Natural killer cell (primary cell): ENCODE measurements around the gene IL10RA. TPM values are rescaled to one million over a fixed set of nuclear protein-coding genes. Genes with fewer than 3 reads are reported as not detected.

ENCODE experiments used
- ATAC-seq, 3 donors: fragments of 150-1000 bp in 2 of 3; fragments of 200-7000 bp in 1 of 3; cut with Tn5 transposase; 1 replicate in 1 of 3; 2 replicates in 2 of 3; pipeline ENCODE4 v1.10.0; 2021; ENCODE audit warnings: mild to moderate bottlenecking in 2 of 3, moderate library complexity in 2 of 3
- DNase-seq, 2 donors: peaks; one replicate each; pipeline versions ENCODE4 v3.0.0 to v3.0.0-alpha.2; 2013 to 2021; ENCODE audit warnings: mixed read lengths in 1 of 2
- H3K27ac ChIP-seq: one replicate; pipeline ENCODE4 v1.5.1; 2013; ENCODE audit warnings: mild to moderate bottlenecking, low read length
- H3K27me3 ChIP-seq: one replicate; pipeline ENCODE4 v1.6.1; 2013; ENCODE audit warnings: low read length; ENCODE audit not compliant: control insufficient read depth, insufficient read depth
- H3K36me3 ChIP-seq: one replicate; pipeline ENCODE4 v1.6.1; 2013; ENCODE audit warnings: low read length; ENCODE audit not compliant: control insufficient read depth, insufficient read depth
- H3K4me1 ChIP-seq: one replicate; pipeline ENCODE4 v1.6.1; 2013; ENCODE audit warnings: low read length; ENCODE audit not compliant: control insufficient read depth, insufficient read depth
- H3K4me3 ChIP-seq: one replicate; pipeline ENCODE4 v1.5.1; 2013; ENCODE audit warnings: low read length
- H3K9me3 ChIP-seq: one replicate; pipeline ENCODE4 v1.6.1; 2013; ENCODE audit warnings: low read length; ENCODE audit not compliant: control insufficient read depth, insufficient read depth
- H3K27ac Mint-ChIP-seq, 2 donors: one replicate each; pipeline ENCODE4 v1.8.0; 2022; ENCODE audit warnings: mild to moderate bottlenecking in 2 of 2, mixed read lengths in 2 of 2, moderate library complexity in 1 of 2
- H3K27me3 Mint-ChIP-seq, 2 donors: one replicate each; pipeline ENCODE4 v1.8.0; 2022; ENCODE audit warnings: low read depth in 2 of 2, mixed read lengths in 2 of 2
- H3K36me3 Mint-ChIP-seq: one replicate; pipeline ENCODE4 v1.8.0; 2022; ENCODE audit warnings: mixed read lengths
- H3K4me1 Mint-ChIP-seq, 2 donors: one replicate each; pipeline ENCODE4 v1.8.0; 2022; ENCODE audit warnings: mixed read lengths in 2 of 2
- H3K4me3 Mint-ChIP-seq: one replicate; pipeline ENCODE4 v1.8.0; 2022; ENCODE audit warnings: mild to moderate bottlenecking, moderate library complexity, mixed read lengths
- H3K9me3 Mint-ChIP-seq, 2 donors: one replicate each; pipeline ENCODE4 v1.8.0; 2022; ENCODE audit warnings: mixed read lengths in 2 of 2
- CTCF ChIP-seq: fragments of 200-600 bp; IDR thresholded peaks from one replicate; pipeline ENCODE4 v1.8.0; 2022; ENCODE audit warnings: antibody characterized with exemption
- WGBS: methylation state at CpG from one replicate; pipeline ENCODE4 v1.1.7; 2013; ENCODE audit warnings: missing lambda C conversion rate; ENCODE audit not compliant: insufficient coverage; 5-methylcytosine and 5-hydroxymethylcytosine counted together
- intact Hi-C: fragments of 100-400 bp; cut with micrococcal nuclease; formaldehyde crosslinking; loops from one replicate; pipeline ENCODE4 v1.14.2; 2022
- total RNA-seq, 4 donors: library from RNA; stranded (reverse); fragments of 120-200 nt in 1 of 4; gene quantifications; one replicate each; pipeline versions ENCODE4 v1.2.3 to v1.2.4, GENCODE V29; 2013 to 2022

IL10RA gene
- total RNA-seq, 3 donors from 2014 or later (not counting 1 experiment from before 2014, with no cell fraction given): 263 to 286 (median 268) TPM

- Mint-ChIP-seq H3K36me3 (no peaks in the 10 kb centered on the region), H3K27me3 (no peaks in the 10 kb centered on the region), H3K4me3 (no peak overlapping the region), H3K27ac (peak overlapping the region; percentile 71 to 72), H3K4me1 (peaks cover 43 to 46% of the 10 kb centered on the region in 2 donors), H3K9me3 (no peaks in the 10 kb centered on the region)
- Histone ChIP-seq H3K9me3 (no peaks in the 10 kb centered on the region), H3K27ac (peak overlapping the region; percentile 69), H3K4me3 (no peak overlapping the region), H3K36me3 (no peaks in the 10 kb centered on the region), H3K27me3 (no peaks in the 10 kb centered on the region), H3K4me1 (peaks cover 43% of the 10 kb centered on the region)
- peak in 1 of 2 donors; percentile 39 for DNase-seq
- 60% methylated on average over 1 of the region's 2 CpGs for WGBS
- no peak for ATAC-seq
- no peak for TF ChIP-seq CTCF
- intact Hi-C loops: no loop called here
These were observed 59.0 kb downstream of the IL10RA start for GRCh38 chr11:118045191-118045590.

DNA sequence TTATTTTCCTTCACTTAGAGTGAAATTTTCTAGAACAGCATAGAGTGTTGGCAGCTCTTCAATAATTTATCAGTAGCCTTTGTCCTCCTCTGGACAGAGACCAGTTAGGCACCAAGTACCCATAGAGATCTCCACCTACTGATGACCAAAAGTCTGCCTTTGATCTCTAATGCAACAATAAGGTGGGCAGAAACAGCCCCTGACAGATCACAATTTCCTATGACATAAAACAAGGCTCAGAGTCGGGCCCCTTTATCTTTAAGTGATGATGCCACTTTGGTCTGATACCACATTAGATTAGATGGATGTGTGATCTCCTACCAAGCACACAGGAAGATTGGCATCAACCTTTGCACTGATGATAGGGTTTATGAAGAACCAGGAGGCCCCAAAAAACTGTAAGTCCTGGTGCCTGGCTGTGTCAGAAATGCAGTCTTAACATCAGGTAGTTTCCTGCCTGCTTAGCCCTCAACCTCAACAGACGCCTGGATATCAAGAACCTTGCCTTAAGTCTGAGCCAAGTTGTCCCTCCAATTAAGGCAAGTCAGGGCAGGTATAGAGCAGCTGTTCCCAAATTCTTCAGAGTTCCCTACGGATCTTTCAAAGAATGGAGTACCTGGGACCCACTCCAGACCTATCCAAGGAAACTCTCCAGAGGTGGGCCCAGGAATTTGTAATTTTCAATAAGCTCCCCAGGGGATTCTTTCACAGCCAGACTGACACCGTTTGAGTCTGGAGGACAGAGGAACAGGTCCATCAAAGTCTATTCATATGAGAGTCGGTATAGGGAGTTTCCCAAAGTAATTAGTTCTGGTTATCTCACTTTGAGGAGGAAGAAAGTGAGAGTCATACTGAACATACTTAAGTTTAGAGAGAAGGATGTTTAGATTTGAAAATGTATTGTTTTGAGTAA is 60.1 kb downstream of the IL10RA start:
- H3K27ac Mint-ChIP-seq: peak overlapping the region; percentile 71 to 72

DNA sequence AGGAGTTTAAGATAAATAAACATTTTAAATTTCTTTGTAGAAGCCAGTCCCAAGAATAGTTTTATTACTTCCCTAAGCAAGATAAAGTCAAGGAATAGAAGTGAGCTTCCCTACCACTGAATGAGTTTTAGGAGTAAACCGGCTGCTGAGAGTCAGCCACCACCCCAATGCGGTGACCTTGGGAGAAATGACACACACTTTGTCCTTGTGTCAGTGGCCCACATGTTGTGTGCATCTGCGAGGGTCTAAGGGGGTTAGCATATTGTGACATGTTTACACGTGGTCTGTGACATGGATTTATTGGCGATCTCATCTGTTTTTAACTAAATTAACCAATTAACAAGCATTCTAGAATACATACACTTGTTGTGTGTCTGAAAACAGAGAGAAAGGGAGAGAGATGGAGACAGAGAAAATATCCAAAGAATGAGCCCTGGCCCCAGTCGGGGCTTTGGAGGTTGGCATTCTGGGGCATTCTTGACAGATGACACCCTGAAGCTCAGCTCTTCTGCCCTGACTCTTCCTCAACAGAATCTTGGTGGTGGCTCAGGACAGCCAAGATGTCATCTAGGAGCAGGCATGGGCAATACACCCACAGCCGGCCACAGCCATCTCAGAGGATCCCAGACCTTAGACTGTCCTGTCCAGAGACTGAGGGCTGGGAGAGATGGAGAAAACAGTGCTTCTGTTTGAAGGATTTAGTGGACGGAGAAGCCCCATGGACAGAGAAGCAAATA is 60.9 kb downstream of the IL10RA start:
- intact Hi-C loops: no loop called here

More for the DNA sequence above, 60.1 kb downstream of the IL10RA start:
- Mint-ChIP-seq H3K36me3 (no peaks in the 10 kb centered on the region), H3K27me3 (no peaks in the 10 kb centered on the region), H3K4me3 (peak overlapping the region; percentile 14), H3K9me3 (no peaks in the 10 kb centered on the region), H3K4me1 (peaks cover 54 to 58% of the 10 kb centered on the region in 2 donors)
- H3K27me3 ChIP-seq: no peaks in the 10 kb centered on the region
- H3K4me3 ChIP-seq: no peak overlapping the region
- H3K36me3 ChIP-seq: no peaks in the 10 kb centered on the region
- H3K4me1 ChIP-seq: peaks cover 54% of the 10 kb centered on the region
- no peak for TF ChIP-seq CTCF
- WGBS: 45% methylated on average over 5 of the region's 5 CpGs
- ATAC-seq (peak; percentile 75 to 83 (median 80)), DNase-seq (peak in 1 of 2 donors; percentile 79)
- H3K9me3 ChIP-seq: no peaks in the 10 kb centered on the region
- intact Hi-C loops: no loop called here
- peak overlapping the region; percentile 69 for H3K27ac ChIP-seq

More for the DNA sequence above, 60.9 kb downstream of the IL10RA start:
- no peak for TF ChIP-seq CTCF
- ATAC-seq (no peak), DNase-seq (peak in 1 of 2 donors; percentile 24)
- peak overlapping the region; percentile 14 for H3K4me3 Mint-ChIP-seq
- no peaks in the 10 kb centered on the region for H3K27me3 Mint-ChIP-seq
- H3K27ac Mint-ChIP-seq: peak overlapping the region; percentile 71 to 72
- H3K4me3 ChIP-seq: no peak overlapping the region
- H3K4me1 Mint-ChIP-seq: peaks cover 62 to 63% of the 10 kb centered on the region in 2 donors
- H3K9me3 Mint-ChIP-seq: no peaks in the 10 kb centered on the region
- no peaks in the 10 kb centered on the region for H3K36me3 ChIP-seq
- WGBS: 92% methylated on average over 6 of the region's 8 CpGs
- H3K36me3 Mint-ChIP-seq: no peaks in the 10 kb centered on the region
- no peaks in the 10 kb centered on the region for H3K9me3 ChIP-seq
- H3K27me3 ChIP-seq: no peaks in the 10 kb centered on the region
- peaks cover 62% of the 10 kb centered on the region for H3K4me1 ChIP-seq
- peak overlapping the region; percentile 69 for H3K27ac ChIP-seq
